PFSK-1 (cell line): ENCODE measurements around the gene TEX30.

Experiments used
- FOXP2 ChIP-seq: optimal IDR thresholded peaks from 2 replicates; pipeline ENCODE3; 2011; ENCODE audit warnings: borderline replicate concordance, control low read depth, inconsistent platforms; ENCODE audit not compliant: insufficient read depth; ENCODE audit errors: extremely low read length, extremely low read depth
- POLR2AphosphoS5 ChIP-seq: IDR thresholded peaks from 2 replicates; pipeline ENCODE4 v1.6.1; 2012; ENCODE audit warnings: low read depth, mild to moderate bottlenecking, control low read depth, low read length, moderate library complexity
- REST ChIP-seq, 2 experiments: IDR thresholded peaks; 2 replicates each; pipeline versions ENCODE4 v1.6.1 to v1.8.0; 2011 to 2012; ENCODE audit warnings: low read depth in 2 of 2, low read length in 2 of 2, control low read depth in 1 of 2, inconsistent platforms in 1 of 2, mild to moderate bottlenecking in 1 of 2, moderate library complexity in 1 of 2; ENCODE audit not compliant: insufficient read depth in 1 of 2
- SIN3A ChIP-seq: IDR thresholded peaks from 2 replicates; pipeline ENCODE4 v1.6.1; 2012; ENCODE audit warnings: mild to moderate bottlenecking, low read length, moderate library complexity, borderline replicate concordance; ENCODE audit not compliant: insufficient read depth
- TAF1 ChIP-seq: IDR thresholded peaks from 2 replicates; pipeline ENCODE4 v1.6.1; 2012; ENCODE audit warnings: low read length, control low read depth, borderline replicate concordance; ENCODE audit not compliant: insufficient read depth

Gene TEX30

GRCh38 chr13:102763741-102764140 lies 9.8 kb downstream of the TEX30 start:
- TF ChIP-seq REST (IDR thresholded peaks at IDR 0.05; ENCODE audit: insufficient read depth in 1 of 2, low read depth in 2 of 2, low read length in 2 of 2) (no peak), SIN3A (no peak), POLR2AphosphoS5 (no peak), TAF1 (no peak)

- TF ChIP-seq SIN3A (no peak), REST (IDR thresholded peaks at IDR 0.05; ENCODE audit: insufficient read depth in 1 of 2, low read depth in 2 of 2, low read length in 2 of 2) (no peak), POLR2AphosphoS5 (no peak), TAF1 (no peak), FOXP2 (no peak)
These were observed 12.5 kb downstream of the TEX30 start for GRCh38 chr13:102761071-102761470.

DNA sequence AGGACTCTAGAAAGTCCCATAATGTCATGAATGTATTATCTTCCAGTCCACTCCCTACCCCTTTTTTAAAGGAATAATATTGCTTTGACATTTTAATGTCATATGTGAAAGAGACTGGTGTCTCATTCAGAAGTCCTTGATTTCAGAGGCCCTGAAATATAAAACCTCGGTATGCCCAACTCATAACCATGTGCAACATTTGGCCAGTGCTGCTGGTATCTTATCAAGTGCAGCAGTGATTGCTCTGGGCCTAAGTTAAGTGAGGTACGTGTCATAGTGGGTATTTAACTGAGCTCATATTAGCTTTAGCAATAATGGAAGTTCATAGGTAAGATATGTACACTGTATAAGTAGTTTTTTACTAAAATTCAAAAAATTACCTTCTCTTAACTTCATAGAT lies 14.7 kb downstream of the TEX30 start:
- no peak for TF ChIP-seq POLR2AphosphoS5
- TF ChIP-seq FOXP2 = no peak
- TF ChIP-seq REST (IDR thresholded peaks at IDR 0.05; ENCODE audit: insufficient read depth in 1 of 2, low read depth in 2 of 2, low read length in 2 of 2) = no peak
- no peak for TF ChIP-seq TAF1
- TF ChIP-seq SIN3A = no peak

DNA sequence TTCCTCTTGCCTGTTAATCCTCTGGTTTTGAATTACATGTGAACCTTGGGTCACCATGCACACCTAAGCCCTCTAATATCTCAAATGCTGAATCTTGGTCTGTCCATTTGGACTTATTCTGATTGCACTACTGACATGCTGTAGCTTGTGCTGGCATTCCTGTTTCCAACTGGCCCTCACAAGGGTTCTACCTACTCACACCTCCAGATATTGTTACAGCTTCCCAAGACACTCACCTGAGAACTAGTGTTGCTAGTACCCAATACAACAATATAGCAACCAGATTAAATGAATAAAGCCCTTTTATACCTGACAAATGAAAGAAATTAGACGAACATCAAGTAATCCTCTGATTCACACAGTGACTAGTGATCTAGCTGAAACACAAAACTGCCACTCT lies 16.6 kb downstream of the TEX30 start:
- no peak for TF ChIP-seq SIN3A
- TF ChIP-seq REST (IDR thresholded peaks at IDR 0.05; ENCODE audit: insufficient read depth in 1 of 2, low read depth in 2 of 2, low read length in 2 of 2) = no peak

DNA sequence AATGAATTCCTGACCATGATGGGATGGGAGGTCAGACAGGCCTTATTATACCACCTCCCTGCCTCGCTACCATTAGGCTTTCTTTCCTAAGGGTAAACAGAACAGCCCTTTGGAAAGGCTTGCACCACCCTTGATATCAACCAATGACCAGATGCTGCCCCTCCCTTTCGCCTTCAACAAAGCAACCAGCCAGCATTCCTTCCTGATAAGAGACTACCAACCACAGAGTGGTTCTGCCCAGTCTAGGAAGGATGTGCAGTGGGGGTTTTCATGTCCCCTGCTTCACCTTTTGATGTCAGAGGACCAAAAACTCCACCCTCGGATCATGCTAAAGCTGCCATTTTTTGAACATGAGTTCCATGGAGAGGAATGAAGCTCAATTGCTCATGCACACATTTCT lies 21.7 kb downstream of the TEX30 start:
- no peak for TF ChIP-seq POLR2AphosphoS5

- TF ChIP-seq POLR2AphosphoS5 = no peak
- no peak for TF ChIP-seq SIN3A
- no peak for TF ChIP-seq FOXP2
- no peak for TF ChIP-seq REST (IDR thresholded peaks at IDR 0.05; ENCODE audit: insufficient read depth in 1 of 2, low read depth in 2 of 2, low read length in 2 of 2)
- TF ChIP-seq TAF1 = no peak
These were observed 31.1 kb downstream of the TEX30 start for GRCh38 chr13:102742506-102742905.
